Measurements from ENCODE around the gene RC3H1. TPM values are rescaled to one million over a fixed set of nuclear protein-coding genes. Genes with fewer than 3 reads are reported as not detected.

Gene RC3H1
- total and polyA plus RNA-seq, 10 of the 15 experiments (the other 5 are each of a cell fraction or from before 2014, with no cell fraction given) = 1.4 to 33.9 (median 11.8) TPM

- Histone ChIP-seq H3K4me1 (ENCODE audit: control insufficient read depth, insufficient read depth, low read length) (peaks cover 10% of the 10 kb centered on the region), H4K20me1 (ENCODE audit: control insufficient read depth, insufficient read depth) (no peaks in the 10 kb centered on the region; the same call in 1 of the 2 replicates), H3K27me3 (replicated peaks in 1 of 2; ENCODE audit: control insufficient read depth in 2 of 2, insufficient read depth in 2 of 2, low read length in 1 of 2) (no peaks in the 10 kb centered on the region), H3K79me2 (ENCODE audit: control insufficient read depth, insufficient read depth, low read length) (peaks cover 66% of the 10 kb centered on the region), H3K4me2 (ENCODE audit: control insufficient read depth, insufficient read depth) (no peak overlapping the region), H3K27ac (ENCODE audit: control insufficient read depth, insufficient read depth) (no peak overlapping the region), H3K9me3 (replicated peaks; ENCODE audit: control insufficient read depth, insufficient read depth, low read length) (peaks cover 2% of the 10 kb centered on the region; the same call in 2 of the 3 replicates), H3K36me3 (ENCODE audit: control insufficient read depth in 2 of 2, insufficient read depth in 2 of 2, low read length in 1 of 2) (peaks cover 0 to 2% of the 10 kb centered on the region in 2 experiments; a peak in 2 of 4 replicates), H3K4me3 (no peak overlapping the region), H3K9ac (ENCODE audit: control insufficient read depth, insufficient read depth, low read length) (no peak overlapping the region), H2AFZ (ENCODE audit: control insufficient read depth, low read depth, low read length) (no peak overlapping the region)
- TF ChIP-seq RELA (IDR thresholded peaks at IDR 0.05; ENCODE audit: borderline replicate concordance, partially characterized antibody) = no peak
- TF ChIP-seq BCL11A (IDR thresholded peaks at IDR 0.05; ENCODE audit: low read depth, low read length) = no peak
- TF ChIP-seq RCOR1 (conservative IDR thresholded peaks at IDR 0.05; ENCODE audit: low read depth, low read length) = no peak
- no peak for TF ChIP-seq MLLT1 (IDR thresholded peaks at IDR 0.05)
- TF ChIP-seq ETV6 (conservative IDR thresholded peaks at IDR 0.05 in 1 of 2, IDR thresholded peaks at IDR 0.05 in 1 of 2; ENCODE audit: borderline replicate concordance in 1 of 2, low read depth in 1 of 2) = no peak
- TF ChIP-seq DPF2 (IDR thresholded peaks at IDR 0.05) = no peak
- no peak for TF ChIP-seq ATF2 (IDR thresholded peaks at IDR 0.05; ENCODE audit: low read length)
- TF ChIP-seq CBX5 (IDR thresholded peaks at IDR 0.05; ENCODE audit: low read depth) = no peak
- no peak for TF ChIP-seq CHD4 (IDR thresholded peaks at IDR 0.05)
- no peak for TF ChIP-seq ZNF384 (IDR thresholded peaks at IDR 0.05; ENCODE audit: borderline replicate concordance, low read depth, low read length)
- no peak for TF ChIP-seq SIN3A (IDR thresholded peaks at IDR 0.05; ENCODE audit: low read depth, low read length)
- no peak for TF ChIP-seq IRF4 (IDR thresholded peaks at IDR 0.05; ENCODE audit: low read depth, low read length)
- TF ChIP-seq SUPT20H (IDR thresholded peaks at IDR 0.05; ENCODE audit: borderline replicate concordance, control insufficient read depth, low read depth, low read length) = no peak
- no peak for TF ChIP-seq FOS (IDR thresholded peaks at IDR 0.05; ENCODE audit: borderline replicate concordance, extremely low read depth, insufficient read length)
- no peak for TF ChIP-seq GABPA (IDR thresholded peaks at IDR 0.05; ENCODE audit: low read depth)
- no peak for TF ChIP-seq YBX1 (IDR thresholded peaks at IDR 0.05)
- TF ChIP-seq EP300 (IDR thresholded peaks at IDR 0.05; ENCODE audit: borderline replicate concordance in 1 of 2, control insufficient read depth in 1 of 2, low read depth in 2 of 2, low read length in 2 of 2) = no peak
- TF ChIP-seq GATAD2B (conservative IDR thresholded peaks at IDR 0.05; ENCODE audit: low read depth) = no peak
- DNase-seq (ENCODE audit: low read depth, low spot score) (no peak), FAIRE-seq (no peak), ATAC-seq (no peak)
- ChIA-PET RAD21 (ENCODE audit: unreplicated experiment) (no interaction called here), POLR2A (interaction anchor here (1.5 kb wide), 1 partner anchor 15 kb away, joined by 5 read pairs; the partner anchor contains the start of gene RC3H1), SMC1A (ENCODE audit: uncharacterized antibody, unreplicated experiment) (interaction anchor here (1.7 kb wide), 1 partner anchor 13 kb away, joined by 4 read pairs; no protein-coding TSS in a partner anchor), CTCF (no interaction called here)
- no TSS peak for BruUV-seq (replicated peaks)
- in situ Hi-C loops (cut with MboI) (no loop called here), intact Hi-C loops (cut with micrococcal nuclease; ENCODE audit: unreplicated experiment) (loop anchor here (5.0 to 10.0 kb wide), 2 partner anchors 143 to 149 kb away; partner anchors contain the start of genes GAS5, RABGAP1L and ZBTB37)
Observed at GRCh38 chr1:174007851-174008250, 14.3 kb downstream of the RC3H1 start.
